Measurements from ENCODE around the gene DGCR6L. TPM values are rescaled to one million over a fixed set of nuclear protein-coding genes. Genes with fewer than 3 reads are reported as not detected.
"Not testable (repeated sequence)": the region's sequence is repeated elsewhere in the genome, so short reads cannot be mapped to it uniquely, and the experiment has no call there.

DGCR6L gene
- total RNA-seq, 3 donors from 2014 or later: 58.3 to 73.6 (median 60.6) TPM

GRCh38 chr22:20324139-20324516, 4.3 kb upstream of the DGCR6L start:
- no peak overlapping the region for H3K4me3 ChIP-seq
- H3K27ac ChIP-seq: no peak overlapping the region
- H3K36me3 ChIP-seq: no peaks in the 10 kb centered on the region
- no peaks in the 10 kb centered on the region for H3K4me1 ChIP-seq
- TF ChIP-seq, protein P1, sequence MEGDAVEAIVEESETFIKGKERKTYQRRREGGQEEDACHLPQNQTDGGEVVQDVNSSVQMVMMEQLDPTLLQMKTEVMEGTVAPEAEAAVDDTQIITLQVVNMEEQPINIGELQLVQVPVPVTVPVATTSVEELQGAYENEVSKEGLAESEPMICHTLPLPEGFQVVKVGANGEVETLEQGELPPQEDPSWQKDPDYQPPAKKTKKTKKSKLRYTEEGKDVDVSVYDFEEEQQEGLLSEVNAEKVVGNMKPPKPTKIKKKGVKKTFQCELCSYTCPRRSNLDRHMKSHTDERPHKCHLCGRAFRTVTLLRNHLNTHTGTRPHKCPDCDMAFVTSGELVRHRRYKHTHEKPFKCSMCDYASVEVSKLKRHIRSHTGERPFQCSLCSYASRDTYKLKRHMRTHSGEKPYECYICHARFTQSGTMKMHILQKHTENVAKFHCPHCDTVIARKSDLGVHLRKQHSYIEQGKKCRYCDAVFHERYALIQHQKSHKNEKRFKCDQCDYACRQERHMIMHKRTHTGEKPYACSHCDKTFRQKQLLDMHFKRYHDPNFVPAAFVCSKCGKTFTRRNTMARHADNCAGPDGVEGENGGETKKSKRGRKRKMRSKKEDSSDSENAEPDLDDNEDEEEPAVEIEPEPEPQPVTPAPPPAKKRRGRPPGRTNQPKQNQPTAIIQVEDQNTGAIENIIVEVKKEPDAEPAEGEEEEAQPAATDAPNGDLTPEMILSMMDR (IDR thresholded peaks at IDR 0.05): no peak
- TF ChIP-seq POLR2AphosphoS5 (IDR thresholded peaks at IDR 0.05) (no peak), POLR2A (IDR thresholded peaks at IDR 0.05) (no peak)
- intact Hi-C loops (cut with DNase I; ENCODE audit: low total_unique reads): no loop called here
- no peaks in the 10 kb centered on the region for H3K9me3 ChIP-seq
- no peak for DNase-seq (ENCODE audit: low spot score in 2 of 2)
- no peaks in the 10 kb centered on the region for H3K27me3 ChIP-seq

- peak overlapping the region in 1 of 3 donors; percentile 80 for H3K4me3 ChIP-seq
- H3K4me1 ChIP-seq; H3K27ac ChIP-seq; H3K36me3 ChIP-seq; H3K27me3 ChIP-seq; intact Hi-C loops (cut with DNase I; ENCODE audit: low total_unique reads); H3K9me3 ChIP-seq: not testable (repeated sequence)
- DNase-seq (ENCODE audit: low spot score in 2 of 2): peak in 1 of 2 donors; percentile 15
These were observed 1.8 kb upstream of the DGCR6L start for GRCh38 chr22:20321552-20322211.

DNA sequence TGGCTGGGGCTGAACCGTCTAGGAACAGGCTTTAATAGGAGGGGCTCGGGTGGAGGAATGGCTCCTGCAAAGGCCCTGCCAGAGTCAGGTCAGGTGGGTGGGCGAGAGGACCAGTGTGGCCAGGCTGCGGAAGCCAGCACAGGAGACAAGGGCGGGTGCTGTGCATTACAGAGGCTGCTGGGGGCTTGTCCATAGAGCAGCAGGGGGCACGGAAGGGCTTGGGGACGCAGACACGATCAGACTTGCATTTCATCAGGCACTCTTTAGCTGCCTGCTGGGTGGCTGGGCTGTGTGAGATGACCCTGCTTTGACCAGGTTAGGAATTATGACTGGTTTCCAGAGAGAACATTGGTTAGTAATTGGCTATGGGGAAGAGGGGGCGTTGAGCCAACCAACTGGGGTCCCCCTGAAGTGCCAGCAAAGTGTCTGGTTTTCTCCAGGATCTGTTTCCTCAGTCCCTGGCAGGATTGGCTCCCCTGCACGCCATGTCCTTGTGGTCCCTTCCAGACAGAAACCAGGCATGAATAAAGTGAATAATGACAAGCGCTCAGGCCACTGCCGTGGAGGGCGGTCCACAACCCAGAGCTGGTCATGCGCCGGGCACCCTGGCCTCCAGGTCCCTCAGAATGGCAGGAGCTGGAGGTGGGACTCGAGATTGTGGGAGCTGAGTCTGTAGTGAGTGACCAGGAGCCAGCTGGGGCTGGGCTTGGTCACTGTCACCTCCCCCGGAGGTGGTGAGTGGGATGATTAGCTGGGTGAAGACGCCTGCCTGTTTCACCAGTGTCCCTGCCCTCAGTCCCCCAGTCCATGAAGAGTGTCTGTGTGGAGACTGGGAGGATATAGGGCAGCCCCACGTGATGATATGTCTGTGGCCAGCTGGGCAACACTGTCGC, 1.0 kb upstream of the DGCR6L start:
- H3K36me3 ChIP-seq; H3K27me3 ChIP-seq; H3K9me3 ChIP-seq; H3K4me1 ChIP-seq; intact Hi-C loops (cut with DNase I; ENCODE audit: low total_unique reads): not testable (repeated sequence)
- peak overlapping the region; percentile 78 to 95 (median 80) for H3K4me3 ChIP-seq
- peak overlapping the region; percentile 75 to 79 for H3K27ac ChIP-seq
- DNase-seq (ENCODE audit: low spot score in 2 of 2): peak in 1 of 2 donors; percentile 17

DNA sequence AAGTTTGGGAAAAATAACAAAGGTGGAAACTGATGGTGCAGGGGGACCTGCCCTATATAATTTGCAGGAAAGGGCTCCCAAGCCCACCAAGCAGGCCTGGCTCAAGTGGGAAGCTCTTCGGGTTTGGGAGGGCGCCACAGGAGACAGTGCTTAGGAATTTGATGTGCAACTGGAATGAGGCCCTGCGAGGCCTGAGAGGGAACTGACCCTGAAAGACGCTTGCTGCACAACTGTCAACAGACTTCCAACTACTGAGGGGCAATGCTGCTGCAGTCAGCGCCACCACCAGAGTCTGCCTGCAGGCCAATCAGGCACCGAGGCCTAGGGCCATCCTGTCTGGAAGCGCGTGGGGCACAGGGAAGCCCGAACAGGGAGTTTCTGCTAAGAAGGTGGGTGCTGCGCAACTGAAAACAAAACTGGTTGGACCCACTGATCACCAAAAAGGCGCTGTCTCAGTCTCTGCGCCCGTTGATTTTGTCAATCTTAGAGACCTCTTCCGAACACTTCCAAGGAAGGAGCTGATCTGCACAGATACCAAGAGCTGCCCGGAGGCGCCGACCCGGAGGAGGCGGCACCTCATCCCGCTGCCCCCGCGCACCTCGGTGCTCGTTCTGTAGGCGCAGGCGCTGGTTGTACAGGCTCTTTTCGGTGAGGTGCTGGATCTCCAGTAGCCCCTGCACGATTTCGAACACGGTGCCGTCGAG, 667 bp downstream of the DGCR6L start:
- Histone ChIP-seq H3K27ac (peak overlapping the region; percentile 75 to 79), H3K4me1 (peaks cover 0 to 4% of the 10 kb centered on the region in 2 donors), H3K36me3 (no peaks in the 10 kb centered on the region), H3K4me3 (peak overlapping the region; percentile 78 to 95 (median 80)), H3K9me3 (no peaks in the 10 kb centered on the region), H3K27me3 (no peaks in the 10 kb centered on the region)
- peak in 1 of 2 donors; percentile 17 for DNase-seq (ENCODE audit: low spot score in 2 of 2)
- TF ChIP-seq, protein P1 (IDR thresholded peaks at IDR 0.05): no peak
- TF ChIP-seq POLR2AphosphoS5 (IDR thresholded peaks at IDR 0.05) (no peak), POLR2A (IDR thresholded peaks at IDR 0.05) (no peak)
- intact Hi-C loops (cut with DNase I; ENCODE audit: low total_unique reads): no loop called here

DNA sequence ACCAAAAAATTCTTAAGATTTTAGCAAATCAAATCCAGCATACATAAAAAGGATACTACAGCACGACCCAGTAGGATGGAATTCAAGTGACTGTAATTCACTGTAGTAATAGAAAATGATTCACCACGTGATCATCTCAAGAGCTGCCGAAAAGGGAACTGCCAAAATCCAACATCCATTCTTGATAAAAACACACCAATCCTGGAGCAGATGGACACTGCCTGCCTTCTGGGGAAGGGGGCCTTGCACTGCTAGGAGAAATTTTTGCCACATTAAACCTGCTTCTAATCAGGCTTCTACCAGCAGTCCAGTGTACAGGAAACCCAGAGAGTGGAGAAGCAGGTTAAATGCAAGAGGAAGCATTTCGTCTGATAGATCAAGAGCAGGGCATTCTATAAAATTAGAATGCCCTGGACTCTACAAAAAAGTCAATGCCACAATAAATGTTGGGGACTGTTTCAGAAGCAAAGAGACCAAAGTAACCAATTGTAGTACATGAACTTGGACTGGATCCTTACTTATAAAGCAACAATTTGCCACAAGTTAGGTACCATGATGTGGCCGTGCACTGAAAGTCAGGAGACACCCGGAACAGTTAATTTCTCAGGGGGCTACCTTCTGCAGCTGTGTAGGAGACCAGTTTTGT, 1.7 kb downstream of the DGCR6L start:
- peak in 1 of 2 donors; percentile 7 for DNase-seq (ENCODE audit: low spot score in 2 of 2)
- H3K4me1 ChIP-seq; H3K36me3 ChIP-seq; intact Hi-C loops (cut with DNase I; ENCODE audit: low total_unique reads); H3K4me3 ChIP-seq; H3K27ac ChIP-seq; H3K27me3 ChIP-seq; H3K9me3 ChIP-seq: not testable (repeated sequence)

- H3K36me3 ChIP-seq; H3K4me3 ChIP-seq; H3K4me1 ChIP-seq; H3K27ac ChIP-seq; H3K27me3 ChIP-seq; intact Hi-C loops (cut with DNase I; ENCODE audit: low total_unique reads); H3K9me3 ChIP-seq: not testable (repeated sequence)
- DNase-seq (ENCODE audit: low spot score in 2 of 2): peak in 1 of 2 donors; percentile 6
These were observed 2.3 kb downstream of the DGCR6L start for GRCh38 chr22:20317402-20318042.

All from breast epithelium (tissue), 4 donors.